ENCODE measurements around the gene CYP19A1. TPM values are rescaled to one million over a fixed set of nuclear protein-coding genes. Genes with fewer than 3 reads are reported as not detected.

CYP19A1 gene
- total RNA-seq, 1 donor from 2014 or later, result 8.0 TPM

GRCh38 chr15:51186891-51187290 lies 151.5 kb downstream of the CYP19A1 start:
- DNase-seq (ENCODE audit: low spot score), result no peak

- no peak for DNase-seq (ENCODE audit: low spot score)
Observed at GRCh38 chr15:51186181-51186705, 152.2 kb downstream of the CYP19A1 start.

- no peak for DNase-seq (ENCODE audit: low spot score)
Observed at GRCh38 chr15:51185213-51186159, 152.9 kb downstream of the CYP19A1 start.

- no peak for DNase-seq (ENCODE audit: low spot score)
Observed at GRCh38 chr15:51184627-51185026, 153.8 kb downstream of the CYP19A1 start.

- no peak for DNase-seq (ENCODE audit: low spot score)
Observed at GRCh38 chr15:51183076-51183475, 155.3 kb downstream of the CYP19A1 start.

GRCh38 chr15:51181905-51182304 lies 156.5 kb downstream of the CYP19A1 start:
- DNase-seq (ENCODE audit: low spot score), result no peak

GRCh38 chr15:51181221-51181620 lies 157.2 kb downstream of the CYP19A1 start:
- no peak for DNase-seq (ENCODE audit: low spot score)

GRCh38 chr15:51180534-51180933 lies 157.9 kb downstream of the CYP19A1 start:
- DNase-seq (ENCODE audit: low spot score), result no peak

- DNase-seq (ENCODE audit: low spot score), result no peak
Observed at GRCh38 chr15:51180011-51180410, 158.4 kb downstream of the CYP19A1 start.

- no peak for DNase-seq (ENCODE audit: low spot score)
Observed at GRCh38 chr15:51172193-51172592, 166.2 kb downstream of the CYP19A1 start.

GRCh38 chr15:51171634-51171932 lies 166.8 kb downstream of the CYP19A1 start:
- DNase-seq (ENCODE audit: low spot score), result no peak

GRCh38 chr15:51170882-51171633 lies 167.3 kb downstream of the CYP19A1 start:
- DNase-seq (ENCODE audit: low spot score), result no peak

- no peak for DNase-seq (ENCODE audit: low spot score)
Observed at GRCh38 chr15:51168700-51169099, 169.7 kb downstream of the CYP19A1 start.

GRCh38 chr15:51163843-51164242 lies 174.6 kb downstream of the CYP19A1 start:
- DNase-seq (ENCODE audit: low spot score), result no peak

- DNase-seq (ENCODE audit: low spot score), result no peak
Observed at GRCh38 chr15:51162865-51163762, 175.3 kb downstream of the CYP19A1 start.

GRCh38 chr15:51161491-51162220 lies 176.7 kb downstream of the CYP19A1 start:
- no peak for DNase-seq (ENCODE audit: low spot score)

GRCh38 chr15:51160484-51160883 lies 177.9 kb downstream of the CYP19A1 start:
- DNase-seq (ENCODE audit: low spot score), result no peak
